Choroid plexus epithelial cell (primary cell): ENCODE measurements around the gene TCF20.

ENCODE experiments used
- DNase-seq: peaks from one replicate; pipeline ENCODE4 v3.0.0-alpha.2; 2010; ENCODE audit warnings: low read depth
- H3K4me3 ChIP-seq: 2 replicates; pipeline ENCODE4 v1.5.1; 2011; ENCODE audit warnings: low read depth, mild to moderate bottlenecking, control low read depth, low read length, moderate library complexity
- CTCF ChIP-seq: conservative IDR thresholded peaks from 2 replicates; pipeline ENCODE4 v1.5.1; 2011; ENCODE audit warnings: low read depth, mild to moderate bottlenecking, control low read depth, inconsistent platforms, low read length, moderate library complexity

TCF20 gene

GRCh38 chr22:42314709-42315391, 44.4 kb upstream of the TCF20 start:
- TF ChIP-seq CTCF = no peak
- no peak for DNase-seq
- no peak overlapping the region for H3K4me3 ChIP-seq

DNA sequence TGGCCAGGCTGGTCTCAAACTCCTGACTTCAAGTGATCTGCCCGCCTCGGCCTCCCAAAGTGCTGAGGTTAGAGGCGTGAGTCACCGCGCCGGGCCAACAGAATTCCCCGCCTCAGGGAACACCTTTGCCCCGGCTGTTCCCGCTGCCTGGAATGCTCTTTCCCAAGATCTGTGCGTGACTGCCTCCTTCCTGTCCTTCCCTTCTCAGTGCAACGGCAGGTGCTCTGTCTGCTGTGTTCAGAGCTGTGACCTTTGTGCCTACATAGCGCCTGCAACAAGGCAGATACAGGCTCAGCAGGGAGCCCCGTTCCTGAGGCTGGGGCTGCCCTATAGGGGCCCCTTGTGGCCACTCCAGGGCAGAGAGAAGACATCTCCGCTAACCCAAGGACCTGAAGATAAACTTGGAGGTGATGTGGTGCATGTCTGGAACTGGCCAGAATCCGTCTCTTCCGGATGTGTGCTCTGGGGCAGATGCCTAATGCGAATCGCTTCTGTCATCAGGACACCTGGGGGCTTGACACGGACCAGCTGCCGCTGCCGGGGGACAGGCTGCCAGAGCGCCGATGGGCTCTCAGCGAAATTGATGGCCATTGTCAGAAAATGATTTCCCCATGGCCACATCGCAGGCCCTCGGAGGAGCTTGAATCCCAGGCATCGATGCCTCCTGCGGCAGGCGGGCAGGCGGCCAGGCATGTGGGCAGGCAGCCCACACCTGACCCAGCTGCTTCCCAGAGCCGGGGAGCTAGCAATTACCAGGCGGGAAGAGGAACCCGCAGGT, 43.5 kb upstream of the TCF20 start:
- peak; percentile 46 for DNase-seq
- H3K4me3 ChIP-seq = no peak overlapping the region

DNA sequence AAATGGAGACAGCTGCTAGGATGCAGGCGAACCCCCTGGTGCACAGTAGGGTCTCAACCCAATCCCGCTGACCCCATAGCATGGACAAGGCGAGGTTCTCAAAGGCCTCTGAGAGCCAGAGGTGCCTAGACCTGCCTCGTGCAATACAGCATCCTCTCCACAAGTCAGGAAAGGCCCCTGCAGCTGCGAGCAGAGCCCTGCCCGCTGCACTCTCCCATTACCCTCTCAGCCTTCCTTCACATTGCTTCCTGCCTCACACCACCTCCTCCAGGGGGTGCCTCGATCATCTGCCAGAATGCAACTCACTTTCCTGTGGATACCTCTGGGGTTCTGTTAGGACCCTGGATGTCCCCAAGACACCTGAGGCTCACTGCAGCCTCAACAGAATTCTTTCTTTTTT, 42.8 kb upstream of the TCF20 start:
- no peak for DNase-seq
- H3K4me3 ChIP-seq = no peak overlapping the region
- no peak for TF ChIP-seq CTCF

More for the DNA sequence above, 43.5 kb upstream of the TCF20 start:
- peak; percentile 55 for TF ChIP-seq CTCF

GRCh38 chr22:42310291-42311015, 40.0 kb upstream of the TCF20 start:
- TF ChIP-seq CTCF = no peak
- H3K4me3 ChIP-seq = no peak overlapping the region
- DNase-seq = no peak

DNA sequence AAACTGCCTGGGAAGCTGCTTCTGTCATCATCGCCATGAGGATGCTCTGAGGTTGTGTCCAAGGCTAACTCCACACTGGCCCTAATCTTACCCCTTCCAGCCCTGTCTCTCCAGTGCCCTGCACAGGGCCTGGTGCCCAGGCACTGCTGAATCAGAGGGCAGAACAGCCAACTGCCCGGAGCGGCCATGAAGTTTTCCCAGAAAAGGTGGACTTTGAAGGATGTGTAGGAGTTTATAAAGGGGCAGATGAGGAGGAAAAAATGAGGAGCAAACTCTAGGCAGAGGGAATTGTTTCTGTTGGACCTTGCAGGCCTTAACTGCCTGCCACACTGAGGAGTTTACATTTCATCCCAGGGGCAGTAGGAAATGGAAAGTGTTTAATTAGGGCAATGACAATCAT, 39.4 kb upstream of the TCF20 start:
- H3K4me3 ChIP-seq = no peak overlapping the region
- no peak for DNase-seq
- TF ChIP-seq CTCF = no peak

- DNase-seq = no peak
- no peak overlapping the region for H3K4me3 ChIP-seq
- no peak for TF ChIP-seq CTCF
Observed at GRCh38 chr22:42308892-42309468, 38.5 kb upstream of the TCF20 start.
